Mammary epithelial cell (primary cell): ENCODE results near the gene PLEKHG4.

ENCODE experiments used
- EZH2 ChIP-seq: IDR thresholded peaks from 2 replicates; pipeline ENCODE4 v1.6.1; 2012; ENCODE audit warnings: low read length, inconsistent platforms, borderline replicate concordance
- TF ChIP-seq, protein P1 (sequence below), 2 donors: IDR thresholded peaks in 1 of 2; conservative IDR thresholded peaks in 1 of 2; 2 replicates each; pipeline ENCODE4 v1.5.1; 2011 to 2012; ENCODE audit warnings: inconsistent platforms in 2 of 2, low read length in 2 of 2, mild to moderate bottlenecking in 2 of 2, control low read depth in 1 of 2, low read depth in 1 of 2; ENCODE audit not compliant: insufficient read depth in 1 of 2; ENCODE audit errors: extremely low read depth in 1 of 2

DNA sequence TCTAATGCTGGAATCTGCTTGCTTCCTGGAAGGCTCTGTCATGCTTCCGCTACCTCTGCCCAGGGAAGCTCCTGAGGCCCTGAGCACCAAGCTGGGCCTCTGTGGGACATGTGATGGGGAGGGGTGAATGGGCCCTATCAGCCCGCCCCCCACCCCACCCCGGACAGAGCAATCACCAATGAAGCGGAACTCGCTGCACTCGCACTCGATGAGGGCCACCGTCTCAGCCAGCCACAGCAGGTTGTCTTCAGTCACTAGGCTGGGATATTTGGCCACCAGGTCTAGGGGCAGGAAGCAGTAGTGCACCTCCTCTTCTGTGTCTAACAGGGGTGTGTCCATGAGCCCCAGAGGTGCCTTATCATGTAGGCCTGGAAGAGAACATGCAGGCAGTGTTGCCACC is 23.6 kb downstream of the PLEKHG4 start:
- TF ChIP-seq, protein P1, sequence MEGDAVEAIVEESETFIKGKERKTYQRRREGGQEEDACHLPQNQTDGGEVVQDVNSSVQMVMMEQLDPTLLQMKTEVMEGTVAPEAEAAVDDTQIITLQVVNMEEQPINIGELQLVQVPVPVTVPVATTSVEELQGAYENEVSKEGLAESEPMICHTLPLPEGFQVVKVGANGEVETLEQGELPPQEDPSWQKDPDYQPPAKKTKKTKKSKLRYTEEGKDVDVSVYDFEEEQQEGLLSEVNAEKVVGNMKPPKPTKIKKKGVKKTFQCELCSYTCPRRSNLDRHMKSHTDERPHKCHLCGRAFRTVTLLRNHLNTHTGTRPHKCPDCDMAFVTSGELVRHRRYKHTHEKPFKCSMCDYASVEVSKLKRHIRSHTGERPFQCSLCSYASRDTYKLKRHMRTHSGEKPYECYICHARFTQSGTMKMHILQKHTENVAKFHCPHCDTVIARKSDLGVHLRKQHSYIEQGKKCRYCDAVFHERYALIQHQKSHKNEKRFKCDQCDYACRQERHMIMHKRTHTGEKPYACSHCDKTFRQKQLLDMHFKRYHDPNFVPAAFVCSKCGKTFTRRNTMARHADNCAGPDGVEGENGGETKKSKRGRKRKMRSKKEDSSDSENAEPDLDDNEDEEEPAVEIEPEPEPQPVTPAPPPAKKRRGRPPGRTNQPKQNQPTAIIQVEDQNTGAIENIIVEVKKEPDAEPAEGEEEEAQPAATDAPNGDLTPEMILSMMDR (conservative IDR thresholded peaks at IDR 0.05 in 1 of 2, IDR thresholded peaks at IDR 0.05 in 1 of 2; ENCODE audit: extremely low read depth in 1 of 2, insufficient read depth in 1 of 2, low read depth in 1 of 2, low read length in 2 of 2) = no peak
- TF ChIP-seq EZH2 = no peak
